Non-pigmented ciliary epithelial cell (primary cell): ENCODE data around the gene PTHLH.

Source experiments
- DNase-seq: peaks from one replicate; pipeline ENCODE4 v3.0.0-alpha.2; 2010; ENCODE audit warnings: low read depth

Gene PTHLH

GRCh38 chr12:27937768-27938167 is 34.8 kb downstream of the PTHLH start:
- no peak for DNase-seq

- no peak for DNase-seq
These were observed 36.3 kb downstream of the PTHLH start for GRCh38 chr12:27936196-27936595.

GRCh38 chr12:27934276-27934675 is 38.3 kb downstream of the PTHLH start:
- no peak for DNase-seq

- no peak for DNase-seq
These were observed 41.1 kb downstream of the PTHLH start for GRCh38 chr12:27931390-27931789.

- DNase-seq: no peak
These were observed 45.2 kb downstream of the PTHLH start for GRCh38 chr12:27927347-27927746.

- no peak for DNase-seq
These were observed 48.0 kb downstream of the PTHLH start for GRCh38 chr12:27924350-27925135.

- DNase-seq: no peak
These were observed 49.9 kb downstream of the PTHLH start for GRCh38 chr12:27922531-27923139.

GRCh38 chr12:27919671-27920235 is 52.8 kb downstream of the PTHLH start:
- DNase-seq: no peak

- no peak for DNase-seq
These were observed 57.0 kb downstream of the PTHLH start for GRCh38 chr12:27915536-27915935.

- DNase-seq: no peak
These were observed 57.5 kb downstream of the PTHLH start for GRCh38 chr12:27915021-27915420.

GRCh38 chr12:27913999-27914614 is 58.4 kb downstream of the PTHLH start:
- no peak for DNase-seq

- no peak for DNase-seq
These were observed 61.1 kb downstream of the PTHLH start for GRCh38 chr12:27911397-27911796.
